Smooth muscle cell (in vitro differentiated cells): Measurements from ENCODE around the gene ERAS. TPM values are rescaled to one million over a fixed set of nuclear protein-coding genes. Genes with fewer than 3 reads are reported as not detected.

ENCODE experiments used
- DNase-seq: peaks from one replicate; lab custom pipeline; 2025; ENCODE audit not compliant: unreplicated experiment; lab: John Stamatoyannopoulos, UW
- H2AFZ ChIP-seq: fragments of 200-600 bp; sonication (generic); 2 replicates; pipeline ENCODE4 v1.6.0; 2016; ENCODE audit warnings: antibody characterized with exemption, low read depth, mild to moderate bottlenecking
- H3F3A ChIP-seq: fragments of 200-600 bp; sonication (generic); 2 replicates; pipeline ENCODE4 v1.6.0; 2017; ENCODE audit warnings: antibody characterized with exemption, low read depth
- H3K27ac ChIP-seq: fragments of 200-600 bp; sonication (generic); 2 replicates; pipeline ENCODE4 v1.5.1; 2016; ENCODE audit warnings: low read depth, mild to moderate bottlenecking
- H3K27me3 ChIP-seq: fragments of 200-600 bp; sonication (generic); 2 replicates; pipeline ENCODE4 v1.6.1; 2016; ENCODE audit warnings: low read depth, mild to moderate bottlenecking
- H3K36me3 ChIP-seq: fragments of 200-600 bp; sonication (generic); 2 replicates; pipeline ENCODE4 v1.5.1; 2016; ENCODE audit warnings: low read depth
- H3K4me1 ChIP-seq: fragments of 200-600 bp; sonication (generic); 2 replicates; pipeline ENCODE4 v1.5.1; 2016; ENCODE audit warnings: low read depth
- H3K4me2 ChIP-seq: fragments of 200-600 bp; sonication (generic); 2 replicates; pipeline ENCODE4 v1.6.0; 2016; ENCODE audit warnings: mild to moderate bottlenecking
- H3K4me3 ChIP-seq: fragments of 200-600 bp; sonication (generic); 2 replicates; pipeline ENCODE4 v1.5.1; 2016; ENCODE audit warnings: mild to moderate bottlenecking
- H3K79me2 ChIP-seq: fragments of 200-600 bp; sonication (generic); 2 replicates; pipeline ENCODE4 v1.6.0; 2016; ENCODE audit warnings: low read depth, mild to moderate bottlenecking
- H3K9ac ChIP-seq: fragments of 200-600 bp; sonication (generic); 2 replicates; pipeline ENCODE4 v1.6.0; 2016; ENCODE audit warnings: low read depth
- H3K9me3 ChIP-seq: fragments of 200-600 bp; sonication (generic); replicated peaks from 2 replicates; pipeline ENCODE4 v1.5.1; 2016; ENCODE audit warnings: low read depth
- H4K20me1 ChIP-seq: fragments of 200-600 bp; sonication (generic); 2 replicates; pipeline ENCODE4 v1.6.0; 2016; ENCODE audit warnings: low read depth
- CTCF ChIP-seq: fragments of 200-600 bp; sonication (generic); IDR thresholded peaks from 2 replicates; pipeline ENCODE4 v1.5.1; 2017; ENCODE audit warnings: borderline replicate concordance, mild to moderate bottlenecking, antibody characterized with exemption; ENCODE audit not compliant: insufficient read depth, poor library complexity, severe bottlenecking
- WGBS: methylation state at CpG from one replicate; pipeline ENCODE4 v1.1.7; 2016; ENCODE audit warnings: low lambda C conversion rate; 5-methylcytosine and 5-hydroxymethylcytosine counted together
- polyA plus RNA-seq: library from polyadenylated mRNA; unstranded; fragments of >200 nt; fragmentation: Nextera tagmentation; extraction: Ambion mirVana; gene quantifications from 2 replicates; pipeline ENCODE4 v1.2.1, GENCODE V29; 2016
- total RNA-seq: library from RNA; depleted of rRNA; stranded (reverse); fragments of >200 nt; gene quantifications from 2 replicates; pipeline ENCODE4 v1.2.3, GENCODE V29; 2014

ERAS gene
- total and polyA plus RNA-seq, 2 experiments from 2014 or later = not detected

GRCh38 chrX:48802905-48803200, 23.5 kb upstream of the ERAS start:
- Histone ChIP-seq H3K79me2 (no peaks in the 10 kb centered on the region), H2AFZ (no peak overlapping the region), H3K4me2 (peak overlapping the region; percentile 48), H3K27me3 (no peaks in the 10 kb centered on the region), H3K4me3 (peak overlapping the region; percentile 44), H4K20me1 (no peaks in the 10 kb centered on the region), H3K4me1 (no peaks in the 10 kb centered on the region), H3F3A (no peaks in the 10 kb centered on the region), H3K9ac (peak overlapping the region; percentile 75), H3K36me3 (no peaks in the 10 kb centered on the region), H3K27ac (peak overlapping the region; percentile 84), H3K9me3 (no peaks in the 10 kb centered on the region)
- no peak for DNase-seq
- no peak for TF ChIP-seq CTCF
- WGBS = 73% methylated on average over 4 of the region's 4 CpGs

- H3K4me3 ChIP-seq = no peak overlapping the region
- H3K36me3 ChIP-seq = no peaks in the 10 kb centered on the region
- H3K79me2 ChIP-seq = no peaks in the 10 kb centered on the region
- H2AFZ ChIP-seq = no peak overlapping the region
- H3K4me2 ChIP-seq = no peak overlapping the region
- H3K9me3 ChIP-seq = no peaks in the 10 kb centered on the region
- no peak overlapping the region for H3K27ac ChIP-seq
- 91% methylated on average over 4 of the region's 4 CpGs for WGBS
- DNase-seq = no peak
- no peak for TF ChIP-seq CTCF
- no peaks in the 10 kb centered on the region for H3K27me3 ChIP-seq
- H3K9ac ChIP-seq = no peak overlapping the region
- H3F3A ChIP-seq = no peaks in the 10 kb centered on the region
- H3K4me1 ChIP-seq = no peaks in the 10 kb centered on the region
- H4K20me1 ChIP-seq = no peaks in the 10 kb centered on the region
These were observed 20.2 kb upstream of the ERAS start for GRCh38 chrX:48806081-48806480.

GRCh38 chrX:48813644-48814043, 12.7 kb upstream of the ERAS start:
- no peaks in the 10 kb centered on the region for H3K79me2 ChIP-seq
- H4K20me1 ChIP-seq = no peaks in the 10 kb centered on the region
- no peaks in the 10 kb centered on the region for H3K36me3 ChIP-seq
- 89% methylated on average over 8 of the region's 8 CpGs for WGBS
- H3K9ac ChIP-seq = no peak overlapping the region
- no peak overlapping the region for H3K4me2 ChIP-seq
- H3K27ac ChIP-seq = no peak overlapping the region
- H3K27me3 ChIP-seq = no peaks in the 10 kb centered on the region
- H3F3A ChIP-seq = no peaks in the 10 kb centered on the region
- no peak for TF ChIP-seq CTCF
- no peak overlapping the region for H3K4me3 ChIP-seq
- no peaks in the 10 kb centered on the region for H3K4me1 ChIP-seq
- H3K9me3 ChIP-seq = no peaks in the 10 kb centered on the region
- no peak for DNase-seq
- H2AFZ ChIP-seq = no peak overlapping the region

- no peaks in the 10 kb centered on the region for H3K4me1 ChIP-seq
- H3K4me3 ChIP-seq = no peak overlapping the region
- no peak overlapping the region for H3K9ac ChIP-seq
- no peaks in the 10 kb centered on the region for H4K20me1 ChIP-seq
- no peaks in the 10 kb centered on the region for H3K79me2 ChIP-seq
- no peak overlapping the region for H3K4me2 ChIP-seq
- no peak overlapping the region for H3K27ac ChIP-seq
- DNase-seq = no peak
- 84% methylated on average over 8 of the region's 8 CpGs for WGBS
- no peaks in the 10 kb centered on the region for H3K9me3 ChIP-seq
- no peak for TF ChIP-seq CTCF
- H2AFZ ChIP-seq = no peak overlapping the region
- no peaks in the 10 kb centered on the region for H3K36me3 ChIP-seq
- H3F3A ChIP-seq = no peaks in the 10 kb centered on the region
- no peaks in the 10 kb centered on the region for H3K27me3 ChIP-seq
These were observed 11.6 kb upstream of the ERAS start for GRCh38 chrX:48814722-48815121.
